Measurements from ENCODE around the gene URGCP. TPM values are rescaled to one million over a fixed set of nuclear protein-coding genes. Genes with fewer than 3 reads are reported as not detected.

URGCP gene
- 39.1 TPM for total RNA-seq

DNA sequence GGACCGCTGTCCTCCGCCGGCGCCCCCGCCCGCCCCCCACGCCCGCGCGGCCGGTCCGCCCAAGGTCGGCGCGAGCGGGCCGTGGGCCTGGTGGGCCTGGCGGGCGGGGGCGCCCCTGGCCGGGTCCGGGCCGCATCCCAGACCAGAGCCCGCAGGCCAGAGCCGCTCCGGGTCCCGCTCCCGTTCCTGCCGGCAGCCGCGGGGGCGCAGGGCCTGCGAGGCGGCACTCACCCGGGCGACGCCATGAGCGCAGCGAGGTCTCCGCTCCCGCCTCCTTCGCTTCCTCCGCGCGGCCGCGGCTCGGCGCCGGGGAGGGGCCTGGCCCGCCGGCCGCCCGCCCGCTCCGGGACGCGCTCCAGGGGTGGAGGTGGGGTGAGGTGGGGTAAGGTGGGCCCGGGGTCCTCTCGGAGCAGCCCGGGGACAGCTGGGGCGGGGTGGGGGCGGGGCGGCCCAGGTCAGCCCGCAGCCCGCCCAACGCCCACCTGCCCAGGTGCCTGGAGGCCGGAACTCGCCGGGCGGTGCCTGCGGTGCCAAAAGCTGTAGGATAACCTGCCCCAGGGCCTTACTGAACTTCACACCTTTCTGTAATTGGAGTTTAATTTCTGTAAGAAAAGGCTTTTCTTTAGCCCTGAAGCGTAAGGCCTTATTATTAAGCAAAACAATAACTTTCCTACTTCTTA lies at the start of gene URGCP:
Gene URGCP (minus strand): TSS at position 266 of the 680 bp plus-strand sequence. CDS start 21 bp downstream, at position 245.
- DNase-seq (ENCODE audit: low spot score): peak; percentile 51

DNA sequence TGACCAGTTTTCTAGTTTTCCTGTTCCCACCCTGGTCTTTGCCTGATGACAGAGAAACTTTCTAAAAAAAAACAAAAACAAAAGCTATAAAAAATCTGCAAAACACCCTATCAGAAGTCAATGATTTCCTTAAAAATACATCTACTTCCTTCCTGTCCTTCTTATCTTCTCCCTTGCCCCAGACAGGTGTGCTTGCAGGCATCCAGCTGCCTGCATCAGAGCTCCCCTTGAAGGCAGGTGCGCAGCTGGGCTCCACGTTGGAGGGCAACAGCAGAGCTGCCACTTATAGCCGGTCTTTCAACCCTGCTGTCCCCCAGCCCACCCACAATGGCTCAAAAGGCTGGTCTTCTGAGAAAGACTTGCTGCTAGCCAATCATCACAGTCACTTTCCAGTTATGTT lies 49.6 kb upstream of the URGCP start:
- DNase-seq (ENCODE audit: low spot score): no peak

DNA sequence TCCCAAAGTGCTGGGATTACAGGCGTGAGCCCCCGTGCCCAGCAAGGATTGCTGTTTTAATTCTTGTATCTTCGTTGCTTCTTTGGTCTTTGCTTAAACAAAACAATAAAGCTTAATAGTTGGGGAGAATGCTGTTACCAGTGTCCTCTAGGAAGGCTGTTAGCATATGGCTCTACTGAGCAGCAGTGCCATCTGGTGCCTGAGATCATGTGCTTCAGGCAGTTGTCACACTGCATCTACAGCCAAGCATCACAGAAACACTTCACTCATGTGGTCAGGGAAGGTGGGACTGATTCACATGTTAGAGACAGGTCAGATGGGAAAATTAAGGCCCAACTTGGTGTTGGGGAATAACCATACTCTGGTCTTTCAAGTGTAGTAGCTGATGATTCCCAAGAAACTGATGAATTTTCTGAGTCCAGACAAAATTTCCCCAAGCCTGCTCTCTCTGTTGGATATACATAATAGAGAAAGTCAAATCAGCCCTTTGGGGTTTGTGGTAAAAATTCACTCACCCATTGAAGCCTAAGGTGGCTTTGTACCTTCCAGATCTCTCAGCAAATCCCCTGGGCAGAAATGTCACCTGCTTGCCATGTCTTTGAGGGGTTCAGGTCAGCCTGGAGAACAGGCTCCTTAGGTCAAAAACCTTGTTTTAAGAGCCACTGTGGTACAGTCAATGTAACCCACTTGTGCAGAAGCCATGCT lies 48.3 kb upstream of the URGCP start:
- no peak for DNase-seq (ENCODE audit: low spot score)

DNA sequence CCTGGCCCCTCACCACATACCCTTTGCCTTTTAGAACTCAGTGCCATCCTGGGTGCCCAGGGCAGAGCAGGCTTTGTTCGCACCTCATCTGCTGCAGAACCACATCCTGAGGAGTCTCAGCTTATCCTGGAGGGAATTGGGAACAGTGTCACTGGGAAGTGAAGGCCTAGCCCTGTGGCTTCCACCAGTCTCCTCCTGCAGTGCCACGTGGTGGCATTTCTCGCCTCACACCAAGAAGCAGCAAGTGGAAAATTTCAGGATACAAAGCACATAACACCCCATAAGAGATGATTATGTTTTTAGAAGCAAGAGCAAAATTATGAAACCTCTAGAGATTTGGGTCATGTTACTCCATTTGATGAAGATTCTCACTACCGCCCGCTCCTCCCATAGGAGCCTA lies 46.7 kb upstream of the URGCP start:
- no peak for DNase-seq (ENCODE audit: low spot score)

DNA sequence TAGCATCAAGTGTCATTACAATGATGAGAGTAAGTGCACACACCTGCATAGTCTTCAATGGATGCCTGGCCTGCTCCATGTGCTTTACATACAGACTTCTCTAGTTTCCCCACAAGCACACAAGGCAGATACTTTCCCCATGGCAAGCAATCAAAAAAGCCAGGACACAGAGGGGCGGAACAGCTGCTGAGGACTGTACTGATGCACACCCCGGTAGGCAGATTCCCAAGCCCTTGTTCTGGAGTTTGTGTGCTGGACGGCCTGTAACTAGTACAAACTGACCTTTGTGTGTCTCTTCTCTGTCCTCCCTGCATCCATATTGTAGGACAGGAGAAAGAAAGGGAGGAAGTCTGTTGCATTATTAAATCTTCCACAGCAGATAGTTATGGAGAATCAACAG lies 45.6 kb upstream of the URGCP start:
- no peak for DNase-seq (ENCODE audit: low spot score)

DNA sequence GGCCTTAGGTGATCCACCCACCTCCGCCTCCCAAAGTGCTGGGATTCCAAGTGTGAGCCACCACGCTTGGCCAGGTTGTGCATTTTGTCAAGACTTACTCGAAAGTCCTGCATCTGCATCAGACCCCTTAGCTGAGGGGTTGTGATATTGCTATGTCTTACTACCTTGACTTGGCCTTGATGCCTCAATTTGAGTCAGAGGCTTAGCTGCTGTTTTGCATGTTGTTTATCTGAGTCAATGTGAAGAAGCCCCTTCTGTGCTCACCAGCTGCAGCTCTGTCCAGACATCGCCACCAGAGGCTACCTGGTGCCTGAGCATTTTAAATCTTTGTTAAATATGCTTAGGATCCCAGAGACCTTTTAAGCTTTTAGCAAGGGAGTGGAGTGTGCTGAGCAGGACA lies 37.9 kb upstream of the URGCP start:
- no peak for DNase-seq (ENCODE audit: low spot score)

DNA sequence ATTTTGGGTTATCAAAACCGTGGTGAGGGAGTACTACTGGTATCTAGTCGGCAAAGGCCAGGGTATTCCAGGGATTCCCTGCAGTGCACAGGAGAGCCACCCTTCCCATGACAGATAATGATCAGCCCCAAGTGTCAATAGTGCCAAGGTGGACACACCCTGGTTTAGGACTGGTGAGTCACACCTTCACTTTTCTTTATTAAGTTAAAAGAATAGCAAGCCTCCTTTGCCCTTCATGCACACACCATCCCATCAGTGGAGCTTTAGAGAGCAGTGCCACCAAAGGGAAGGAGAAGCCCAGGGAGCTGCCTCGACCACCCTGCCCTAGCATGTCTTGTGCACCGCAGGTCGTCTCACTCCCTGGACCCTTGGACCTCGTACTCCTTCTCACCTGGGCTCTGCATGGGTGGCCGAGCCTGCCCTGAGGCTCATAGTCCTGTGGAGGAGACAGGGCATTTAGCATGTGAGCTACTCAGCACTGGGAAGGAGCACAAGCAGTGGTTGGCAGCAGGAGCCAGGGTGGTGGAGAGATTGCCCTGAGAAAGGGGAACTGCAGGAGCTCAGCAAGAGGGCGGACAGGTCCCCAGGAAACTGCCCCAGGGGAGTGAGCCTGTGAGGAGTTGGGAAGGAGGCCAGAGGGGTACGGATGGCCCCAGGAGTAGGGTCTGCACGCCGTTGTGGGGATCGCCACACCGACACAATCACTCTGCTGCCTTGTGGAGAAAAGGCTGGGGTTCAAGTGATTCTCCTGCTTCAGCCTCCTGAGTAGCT lies 37.2 kb upstream of the URGCP start:
- no peak for DNase-seq (ENCODE audit: low spot score)

DNA sequence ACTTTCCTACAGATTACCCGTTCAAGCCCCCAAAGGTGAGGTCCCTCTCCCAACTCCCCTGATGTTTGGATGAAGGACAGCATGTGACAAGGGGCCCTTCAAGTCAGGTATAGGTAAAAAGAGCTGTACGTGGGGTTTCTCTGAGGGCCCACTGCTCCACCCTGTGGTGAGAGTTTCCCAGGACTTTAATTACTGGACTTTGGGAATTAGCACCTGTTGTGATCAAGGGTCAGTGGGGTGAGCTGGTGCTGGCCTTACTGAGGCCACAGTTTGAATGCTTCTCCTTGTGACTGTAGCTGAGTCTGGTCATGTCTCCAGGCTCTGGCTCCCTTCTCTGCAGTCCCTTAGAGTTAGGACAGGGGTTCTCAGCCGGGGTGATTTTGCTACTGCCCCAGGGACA lies 36.6 kb upstream of the URGCP start:
- no peak for DNase-seq (ENCODE audit: low spot score)

- no peak for DNase-seq (ENCODE audit: low spot score)
Measured at GRCh38 chr7:43942250-43942649, 35.9 kb upstream of the URGCP start.

GRCh38 chr7:43938892-43939482 lies 32.6 kb upstream of the URGCP start:
- no peak for DNase-seq (ENCODE audit: low spot score)

- DNase-seq (ENCODE audit: low spot score): no peak
Measured at GRCh38 chr7:43937444-43937843, 31.0 kb upstream of the URGCP start.

DNA sequence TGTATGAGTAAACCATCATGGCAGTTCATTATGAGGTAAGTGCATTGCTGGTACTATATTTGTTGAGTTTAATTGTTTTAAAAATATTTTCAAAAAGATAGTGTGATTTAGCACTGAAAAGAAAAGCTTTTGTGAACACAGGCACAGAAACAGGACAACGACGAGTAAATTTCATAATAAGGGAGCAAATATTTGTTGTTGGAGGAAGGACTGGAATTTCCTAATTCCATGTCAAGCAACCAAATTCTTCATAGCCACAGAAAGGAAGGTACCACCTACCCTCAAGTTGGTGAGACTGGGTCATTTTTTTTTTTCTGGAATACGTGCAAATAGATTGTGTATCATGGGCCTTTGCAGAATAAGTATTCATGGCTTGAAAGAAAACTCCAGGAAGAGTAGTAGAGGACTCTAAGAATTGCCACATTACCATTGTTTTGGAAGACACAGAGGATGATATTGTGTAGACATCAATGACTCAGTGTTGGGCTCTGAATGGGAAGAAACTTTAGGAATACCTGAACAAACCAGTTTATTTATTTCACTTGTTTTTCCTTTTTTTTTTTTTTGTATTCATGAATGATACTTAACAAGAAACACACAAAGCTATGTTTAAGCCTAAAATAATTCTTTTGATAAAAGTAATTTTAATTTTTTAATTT lies 27.6 kb upstream of the URGCP start:
- DNase-seq (ENCODE audit: low spot score): no peak

GRCh38 chr7:43931346-43931745 lies 24.9 kb upstream of the URGCP start:
- no peak for DNase-seq (ENCODE audit: low spot score)

DNA sequence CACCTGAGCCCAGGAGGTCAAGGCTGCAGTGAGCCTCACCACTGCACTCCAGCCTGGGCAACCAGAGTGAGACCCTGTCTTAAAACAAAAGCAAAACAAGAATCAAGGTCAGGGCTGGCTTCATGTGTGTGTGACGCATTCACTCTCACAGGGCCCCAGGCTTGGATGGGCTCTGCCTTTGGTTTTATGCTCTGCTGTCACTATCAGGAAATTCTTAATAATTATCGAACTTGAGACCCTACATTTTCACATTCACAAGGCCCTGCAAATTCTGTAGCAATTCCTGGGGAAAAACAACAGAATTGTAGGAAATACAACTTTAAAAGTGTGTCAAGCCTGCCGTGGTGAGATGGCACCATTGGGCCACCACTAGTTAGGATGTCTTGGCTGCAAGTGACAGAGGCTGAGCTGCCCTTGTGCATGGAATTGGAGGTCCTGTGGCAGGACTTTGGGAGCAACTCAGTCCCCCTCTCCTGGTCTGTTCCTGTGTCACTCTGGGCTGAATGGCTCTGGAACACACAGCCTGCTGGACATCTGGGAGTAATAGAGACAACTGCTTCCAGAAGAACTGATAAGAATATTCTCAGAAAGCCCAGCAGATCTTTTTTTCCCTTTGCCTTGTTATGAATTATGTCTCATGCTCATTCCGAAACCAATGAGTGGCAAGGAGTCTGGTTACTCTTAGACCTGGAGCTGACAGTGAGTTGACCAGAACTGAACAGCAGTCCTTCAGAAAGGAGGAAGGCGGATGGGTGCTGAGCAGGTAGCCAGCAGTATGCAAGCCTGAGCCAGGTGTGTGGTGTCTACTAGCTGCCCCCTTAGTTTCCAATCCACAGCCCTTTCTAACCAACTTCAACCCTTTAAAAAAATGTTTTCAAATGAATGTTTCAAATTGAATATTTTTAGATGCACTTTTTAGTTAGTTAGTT lies 23.4 kb upstream of the URGCP start:
- DNase-seq (ENCODE audit: low spot score): no peak

GRCh38 chr7:43927810-43928209 lies 21.4 kb upstream of the URGCP start:
- DNase-seq (ENCODE audit: low spot score): no peak

GRCh38 chr7:43926798-43927123 lies 20.4 kb upstream of the URGCP start:
- no peak for DNase-seq (ENCODE audit: low spot score)

DNA sequence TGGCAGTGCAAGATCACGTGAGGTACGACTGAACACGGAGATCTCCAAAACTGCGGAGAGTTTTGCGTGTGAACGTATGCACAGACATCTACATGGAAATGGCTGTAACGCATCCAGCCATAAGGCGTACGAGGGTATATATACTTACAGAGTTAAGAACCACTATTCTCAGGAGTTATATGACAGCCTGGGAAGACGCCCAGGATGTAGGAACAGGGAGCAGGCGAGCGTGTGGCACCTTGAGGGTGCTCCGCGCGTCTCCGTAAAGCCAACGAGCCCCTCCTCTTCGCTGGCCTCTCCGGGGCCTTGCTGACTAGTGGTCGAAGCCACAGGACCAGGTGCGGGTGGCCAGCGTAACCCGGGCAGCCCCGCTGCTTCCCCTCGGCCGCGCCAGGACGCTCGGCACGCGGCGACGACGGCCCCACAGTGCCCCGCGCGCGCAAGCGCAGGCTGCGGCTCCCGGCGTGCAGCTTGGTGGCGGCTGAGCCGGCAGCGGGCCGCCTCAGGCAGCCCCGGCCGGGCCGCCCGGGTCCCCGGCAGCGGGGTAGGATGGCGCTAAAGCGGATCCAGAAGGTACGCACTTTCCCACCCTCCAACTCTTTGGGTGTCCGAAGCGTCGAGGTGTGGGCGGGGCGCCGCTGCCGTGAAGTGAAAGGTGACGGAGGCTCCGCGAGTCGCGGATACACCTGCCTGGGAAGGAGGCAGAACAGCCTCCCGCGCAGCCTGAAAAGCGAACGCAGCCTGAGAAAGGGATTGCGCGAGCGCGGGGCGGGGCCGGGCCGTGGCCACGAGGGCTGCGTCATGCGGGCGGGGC lies 19.8 kb upstream of the URGCP start, which contains the start of gene UBE2D4:
Gene UBE2D4 (plus strand): TSS at position 453 of the 814 bp plus-strand sequence. CDS start 97 bp downstream, at position 550.
- peak; percentile 87 for DNase-seq (ENCODE audit: low spot score)

- no peak for DNase-seq (ENCODE audit: low spot score)
Measured at GRCh38 chr7:43922726-43923125, 16.3 kb upstream of the URGCP start.

DNA sequence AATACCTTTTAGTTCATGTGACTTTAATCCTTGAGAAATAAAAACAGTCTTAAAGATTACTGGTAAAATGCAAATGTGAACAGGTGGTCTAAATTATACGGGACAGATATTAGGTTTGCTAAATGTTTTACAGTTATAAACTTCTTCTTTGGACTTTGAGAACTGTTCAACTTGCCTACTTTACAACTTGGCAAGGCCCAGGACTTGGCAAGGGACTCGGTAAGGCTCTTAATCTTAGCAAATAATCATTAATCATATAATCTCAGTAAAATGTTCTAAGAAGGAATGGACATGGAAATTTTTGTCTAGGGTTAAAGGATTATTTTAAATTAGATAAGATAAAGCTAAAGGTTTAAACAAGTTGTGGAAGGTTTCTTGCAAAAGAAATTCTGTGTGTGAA lies 15.0 kb upstream of the URGCP start:
- DNase-seq (ENCODE audit: low spot score): no peak

GRCh38 chr7:43915907-43916306 lies 9.5 kb upstream of the URGCP start:
- DNase-seq (ENCODE audit: low spot score): no peak
